Measurements from ENCODE around the gene SNTN. TPM values are rescaled to one million over a fixed set of nuclear protein-coding genes. Genes with fewer than 3 reads are reported as not detected.

SNTN gene
- total RNA-seq, 4 donors from 2014 or later: not detected

- H3K4me3 ChIP-seq: no peak overlapping the region
- H3K36me3 ChIP-seq: no peaks in the 10 kb centered on the region
- H3K27ac ChIP-seq: no peak overlapping the region
- H3K4me1 ChIP-seq: no peaks in the 10 kb centered on the region
- no peaks in the 10 kb centered on the region for H3K9me3 ChIP-seq
- DNase-seq: no peak
- TF ChIP-seq CTCF (IDR thresholded peaks at IDR 0.05): no peak
- no peak for TF ChIP-seq POLR2A (IDR thresholded peaks at IDR 0.05)
- no peaks in the 10 kb centered on the region for H3K27me3 ChIP-seq
Measured at GRCh38 chr3:63661242-63661641, 8.8 kb downstream of the SNTN start.

GRCh38 chr3:63662011-63662410, 9.5 kb downstream of the SNTN start:
- no peak for DNase-seq
- Histone ChIP-seq H3K36me3 (no peaks in the 10 kb centered on the region), H3K27ac (no peak overlapping the region), H3K27me3 (no peaks in the 10 kb centered on the region), H3K9me3 (no peaks in the 10 kb centered on the region), H3K4me1 (no peaks in the 10 kb centered on the region), H3K4me3 (no peak overlapping the region)
- TF ChIP-seq CTCF (IDR thresholded peaks at IDR 0.05) (no peak), POLR2A (IDR thresholded peaks at IDR 0.05) (no peak)

GRCh38 chr3:63662500-63662899, 10.0 kb downstream of the SNTN start:
- H3K9me3 ChIP-seq: no peaks in the 10 kb centered on the region
- H3K27ac ChIP-seq: no peak overlapping the region
- no peak for TF ChIP-seq POLR2A (IDR thresholded peaks at IDR 0.05)
- peak in 2 of 6 experiments; percentile 31 to 50 for TF ChIP-seq CTCF (IDR thresholded peaks at IDR 0.05)
- no peaks in the 10 kb centered on the region for H3K27me3 ChIP-seq
- no peaks in the 10 kb centered on the region for H3K4me1 ChIP-seq
- H3K4me3 ChIP-seq: no peak overlapping the region
- DNase-seq: no peak
- H3K36me3 ChIP-seq: no peaks in the 10 kb centered on the region

GRCh38 chr3:63670544-63670943, 18.1 kb downstream of the SNTN start:
- Histone ChIP-seq H3K9me3 (no peaks in the 10 kb centered on the region), H3K36me3 (no peaks in the 10 kb centered on the region), H3K4me3 (no peak overlapping the region), H3K27ac (no peak overlapping the region), H3K27me3 (no peaks in the 10 kb centered on the region), H3K4me1 (no peaks in the 10 kb centered on the region)
- TF ChIP-seq CTCF (IDR thresholded peaks at IDR 0.05) (no peak), POLR2A (IDR thresholded peaks at IDR 0.05) (no peak)
- no peak for DNase-seq

- TF ChIP-seq POLR2A (IDR thresholded peaks at IDR 0.05) (no peak), CTCF (IDR thresholded peaks at IDR 0.05) (no peak)
- no peak for DNase-seq
- Histone ChIP-seq H3K9me3 (no peaks in the 10 kb centered on the region), H3K27me3 (no peaks in the 10 kb centered on the region), H3K4me1 (no peaks in the 10 kb centered on the region), H3K36me3 (no peaks in the 10 kb centered on the region), H3K4me3 (no peak overlapping the region), H3K27ac (no peak overlapping the region)
Measured at GRCh38 chr3:63673111-63673510, 20.6 kb downstream of the SNTN start.

GRCh38 chr3:63674586-63674985, 22.1 kb downstream of the SNTN start:
- H3K27ac ChIP-seq: no peak overlapping the region
- no peaks in the 10 kb centered on the region for H3K9me3 ChIP-seq
- DNase-seq: no peak
- H3K36me3 ChIP-seq: no peaks in the 10 kb centered on the region
- no peak overlapping the region for H3K4me3 ChIP-seq
- H3K4me1 ChIP-seq: no peaks in the 10 kb centered on the region
- H3K27me3 ChIP-seq: no peaks in the 10 kb centered on the region
- TF ChIP-seq CTCF (IDR thresholded peaks at IDR 0.05) (no peak), POLR2A (IDR thresholded peaks at IDR 0.05) (no peak)

Data from Peyer's patch (tissue), 4 donors.